ENCODE results near the gene ADD3.
"Not testable (repeated sequence)": the region's sequence is repeated elsewhere in the genome, so short reads cannot be mapped to it uniquely, and the experiment has no call there.

Gene ADD3

GRCh38 chr10:110094786-110095185 is 87.0 kb downstream of the ADD3 start:
- no peak overlapping the region for H3K4me3 ChIP-seq (ENCODE audit: low read depth, low read length)

DNA sequence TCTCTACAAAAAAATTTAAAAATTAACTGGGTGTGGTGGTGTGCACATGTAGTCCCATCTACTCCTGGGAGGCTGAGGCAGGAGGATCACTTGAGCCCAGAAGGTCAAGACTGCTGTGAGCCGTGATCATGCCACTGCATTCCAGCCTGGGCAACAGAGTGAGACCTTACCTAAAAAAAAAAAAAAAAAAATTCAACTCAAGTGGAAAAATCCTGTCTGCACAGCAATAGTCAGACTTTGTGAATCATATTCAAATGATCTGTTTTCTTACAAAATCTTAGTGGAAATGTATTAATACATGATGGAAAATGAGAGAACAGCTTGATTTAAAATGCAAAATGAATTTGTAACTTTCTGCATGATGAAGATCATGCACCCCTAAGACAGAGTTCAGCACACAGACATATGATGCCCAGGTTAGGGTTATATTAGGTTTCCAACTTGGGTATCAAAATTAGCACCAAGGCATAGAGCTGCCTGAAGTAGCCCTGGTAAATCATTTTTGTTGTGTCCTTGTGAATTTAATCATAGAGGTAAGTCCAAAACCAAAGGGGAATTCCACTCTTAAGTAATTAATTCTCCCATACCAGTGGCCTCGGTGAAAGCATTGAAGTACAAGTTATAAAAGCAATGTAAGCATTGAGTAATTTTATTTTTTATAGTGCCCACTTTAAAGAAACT is 93.8 kb downstream of the ADD3 start:
- no peak overlapping the region for H3K4me3 ChIP-seq (ENCODE audit: low read depth, low read length)

GRCh38 chr10:110103921-110104461 is 96.2 kb downstream of the ADD3 start:
- no peak overlapping the region for H3K4me3 ChIP-seq (ENCODE audit: low read depth, low read length)

DNA sequence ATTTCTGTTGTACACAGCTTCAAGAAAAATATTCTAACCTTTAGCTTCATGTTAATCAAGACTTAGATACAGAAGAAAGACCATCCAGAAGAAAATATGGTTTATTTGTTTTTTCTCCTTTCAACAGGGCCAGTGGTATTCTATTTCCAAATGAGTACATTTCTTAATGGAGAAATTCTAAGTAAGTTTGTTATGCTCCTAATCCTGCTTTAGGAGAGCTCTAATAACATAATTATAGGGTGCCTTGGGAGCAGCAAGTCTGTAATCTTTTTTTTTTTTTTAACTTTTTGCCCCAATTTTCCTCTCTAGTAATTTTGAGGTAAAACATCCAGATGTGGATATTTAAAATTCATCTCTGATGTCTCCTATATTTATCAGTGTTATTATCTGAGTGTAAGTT is 98.1 kb downstream of the ADD3 start:
- no peak overlapping the region for H3K4me3 ChIP-seq (ENCODE audit: low read depth, low read length)

GRCh38 chr10:110107430-110107829 is 99.6 kb downstream of the ADD3 start:
- no peak overlapping the region for H3K4me3 ChIP-seq (ENCODE audit: low read depth, low read length)

- no peak overlapping the region for H3K4me3 ChIP-seq (ENCODE audit: low read depth, low read length)
Observed at GRCh38 chr10:110107887-110108286, 100.1 kb downstream of the ADD3 start.

DNA sequence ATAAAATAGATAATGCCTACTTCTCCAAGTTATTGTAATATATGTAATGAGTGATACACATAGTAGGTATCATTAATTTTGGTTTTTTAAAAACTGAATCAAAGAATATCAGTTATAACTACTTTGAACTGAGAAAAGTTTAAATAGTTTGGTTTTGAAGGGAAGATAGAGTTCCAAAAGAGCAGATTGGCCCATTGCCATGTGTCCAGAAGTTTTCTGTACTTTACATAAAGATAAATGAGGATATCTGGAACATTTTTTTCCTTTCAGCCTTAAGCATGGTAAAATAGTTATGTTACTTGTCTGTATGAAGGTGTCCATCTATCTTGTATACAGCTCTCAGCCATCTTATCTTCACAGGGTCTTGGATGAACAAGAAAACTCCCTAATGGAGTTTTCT is 101.7 kb downstream of the ADD3 start:
- no peak overlapping the region for H3K4me3 ChIP-seq (ENCODE audit: low read depth, low read length)

DNA sequence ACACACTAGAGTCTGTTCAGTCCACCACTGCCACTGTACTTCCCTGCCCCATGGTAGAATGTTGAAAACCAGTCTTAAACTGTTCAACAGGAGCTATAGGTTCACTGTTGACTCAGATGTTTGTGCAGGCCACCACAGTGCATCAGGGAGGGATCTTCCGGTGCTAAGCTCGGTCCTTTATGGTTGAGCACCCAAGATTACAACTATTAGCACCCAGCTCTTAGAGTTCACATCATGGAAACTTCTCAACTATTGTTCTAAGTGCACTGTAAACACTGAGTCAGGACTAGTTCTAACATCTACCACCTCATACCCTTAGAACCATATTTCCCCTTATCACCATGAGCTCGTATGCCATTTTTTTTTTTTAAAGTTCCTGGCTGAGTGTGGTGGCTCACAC is 102.6 kb downstream of the ADD3 start:
- no peak overlapping the region for H3K4me3 ChIP-seq (ENCODE audit: low read depth, low read length)

- H3K4me3 ChIP-seq (ENCODE audit: low read depth, low read length): no peak overlapping the region
Observed at GRCh38 chr10:110113670-110114337, 106.0 kb downstream of the ADD3 start.

DNA sequence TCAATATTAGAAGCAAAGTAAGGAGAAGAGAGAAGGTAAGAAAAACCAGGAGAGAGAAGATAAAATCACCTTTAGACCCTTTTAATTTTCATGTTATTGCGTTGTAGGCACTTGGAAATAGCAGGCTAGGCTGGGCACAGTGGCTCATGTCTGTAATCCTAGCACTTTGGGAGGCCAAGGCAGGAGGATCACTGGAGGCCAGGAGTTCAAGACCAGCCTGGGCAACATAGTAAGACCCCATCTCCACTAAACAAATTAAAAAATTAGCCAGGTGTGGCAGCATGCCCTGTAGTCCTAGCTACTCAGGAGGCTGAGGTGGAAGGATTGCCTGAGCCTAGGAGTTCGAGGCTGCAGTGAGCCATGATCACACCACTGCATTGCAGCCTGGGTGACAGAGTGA is 106.9 kb downstream of the ADD3 start:
- H3K4me3 ChIP-seq (ENCODE audit: low read depth, low read length): not testable (repeated sequence)

GRCh38 chr10:110115784-110116520 is 108.2 kb downstream of the ADD3 start:
- no peak overlapping the region for H3K4me3 ChIP-seq (ENCODE audit: low read depth, low read length)

DNA sequence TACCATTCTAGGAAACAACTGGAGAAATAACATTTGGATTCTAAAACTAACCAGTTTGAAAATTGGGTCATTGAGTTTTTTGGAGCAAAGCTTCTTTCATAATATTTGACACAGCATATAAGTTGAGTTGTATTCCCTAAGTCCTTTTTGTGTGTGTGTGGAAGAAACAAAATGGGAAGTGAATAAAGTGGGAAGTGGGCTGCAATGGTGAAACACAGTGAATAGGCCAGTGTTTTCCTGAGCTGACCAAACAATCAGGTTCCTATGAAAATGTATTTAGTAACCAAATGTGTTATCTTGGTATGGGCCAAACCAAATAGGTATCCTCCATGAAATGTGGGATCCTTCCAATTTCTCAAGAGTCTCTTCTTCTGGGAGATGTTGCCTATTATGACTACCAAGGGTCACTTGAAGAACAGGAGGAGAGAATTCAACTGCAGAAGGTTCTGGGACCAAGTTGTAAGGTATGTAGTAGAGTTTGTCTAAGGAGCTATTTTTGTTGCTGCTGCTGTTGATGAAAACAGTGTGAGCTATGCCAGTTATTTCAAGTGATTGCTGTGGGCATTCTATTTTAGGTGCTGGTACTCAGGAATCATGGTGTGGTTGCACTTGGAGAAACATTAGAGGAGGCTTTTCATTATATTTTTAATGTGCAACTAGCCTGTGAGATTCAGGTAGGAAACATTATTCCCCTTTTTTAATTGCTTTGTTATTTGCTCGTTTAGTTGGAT is 111.3 kb downstream of the ADD3 start:
- no peak overlapping the region for H3K4me3 ChIP-seq (ENCODE audit: low read depth, low read length)

DNA sequence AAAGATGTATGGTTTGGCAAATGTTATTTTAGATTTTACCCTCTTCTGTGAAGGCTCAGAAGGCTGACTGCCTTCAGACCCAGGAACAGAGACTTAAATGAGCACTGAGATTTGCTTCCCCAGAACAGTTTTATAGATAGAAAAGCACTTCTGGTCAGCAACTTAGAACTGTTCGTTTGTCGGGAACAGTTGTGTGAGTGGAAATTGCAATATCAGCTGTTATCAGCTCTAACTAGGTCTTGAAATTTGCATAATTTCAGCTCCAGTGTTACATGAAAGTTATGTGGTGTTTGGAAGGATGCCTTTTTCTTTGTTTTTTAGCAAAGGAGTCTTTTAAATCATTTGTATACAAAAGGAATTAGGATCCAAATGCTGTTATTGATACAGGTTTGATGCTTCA is 115.8 kb downstream of the ADD3 start:
- no peak overlapping the region for H3K4me3 ChIP-seq (ENCODE audit: low read depth, low read length)

DNA sequence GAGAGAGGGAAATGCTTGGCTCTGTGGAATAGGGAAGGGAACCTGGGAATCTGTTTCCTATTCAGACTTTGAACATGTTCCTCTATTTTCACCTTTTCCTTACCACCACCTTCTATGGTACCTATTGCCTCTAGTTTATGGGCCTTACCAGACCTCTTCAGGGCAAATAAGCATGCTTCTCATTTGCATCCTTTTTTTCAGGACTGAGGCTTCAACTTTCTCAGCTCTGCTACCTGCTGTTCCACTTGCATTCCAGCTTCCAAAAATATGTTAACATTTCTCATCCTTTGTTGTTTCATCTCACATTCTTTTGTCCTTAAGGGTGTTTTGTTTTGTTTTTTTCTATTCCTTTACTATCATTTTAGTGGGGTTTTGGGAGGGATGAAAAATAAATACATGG is 121.7 kb downstream of the ADD3 start:
- no peak overlapping the region for H3K4me3 ChIP-seq (ENCODE audit: low read depth, low read length)

GRCh38 chr10:110134917-110135316 is 127.1 kb downstream of the ADD3 start:
- H3K4me3 ChIP-seq (ENCODE audit: low read depth, low read length): no peak overlapping the region

- H3K4me3 ChIP-seq (ENCODE audit: low read depth, low read length): not testable (repeated sequence)
Observed at GRCh38 chr10:110135836-110136235, 128.1 kb downstream of the ADD3 start.

- H3K4me3 ChIP-seq (ENCODE audit: low read depth, low read length): no peak overlapping the region
Observed at GRCh38 chr10:110137142-110137545, 129.4 kb downstream of the ADD3 start.

- H3K4me3 ChIP-seq (ENCODE audit: low read depth, low read length): no peak overlapping the region
Observed at GRCh38 chr10:110138197-110138812, 130.5 kb downstream of the ADD3 start.

DNA sequence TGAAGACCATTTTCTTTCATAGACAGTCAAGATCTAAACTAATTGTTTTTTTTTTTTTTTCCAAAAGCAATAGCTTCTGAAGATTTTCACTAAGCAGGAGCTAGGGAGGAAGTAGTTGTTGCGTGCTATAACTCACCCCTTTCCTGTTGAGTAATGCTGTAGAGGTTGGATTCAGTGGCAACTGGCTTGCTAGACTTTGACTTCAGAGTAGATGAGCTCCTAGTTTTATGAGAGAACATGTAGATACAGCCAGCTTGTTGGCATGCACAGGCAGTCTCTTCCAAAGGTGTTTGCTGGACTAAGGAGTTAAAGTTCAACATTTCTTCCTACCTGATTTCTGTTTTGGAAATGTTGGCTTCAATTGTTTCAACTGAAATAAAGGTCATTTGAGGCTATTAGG is 133.4 kb downstream of the ADD3 start:
- H3K4me3 ChIP-seq (ENCODE audit: low read depth, low read length): no peak overlapping the region

GRCh38 chr10:110141871-110142635 is 134.3 kb downstream of the ADD3 start:
- no peak overlapping the region for H3K4me3 ChIP-seq (ENCODE audit: low read depth, low read length)
